NK-92 (cell line): ENCODE measurements around the gene SGCA.

Experiments
- DNase-seq: peaks from one replicate; lab custom pipeline; 2025; ENCODE audit not compliant: unreplicated experiment; lab: John Stamatoyannopoulos, UW

The SGCA gene

DNA sequence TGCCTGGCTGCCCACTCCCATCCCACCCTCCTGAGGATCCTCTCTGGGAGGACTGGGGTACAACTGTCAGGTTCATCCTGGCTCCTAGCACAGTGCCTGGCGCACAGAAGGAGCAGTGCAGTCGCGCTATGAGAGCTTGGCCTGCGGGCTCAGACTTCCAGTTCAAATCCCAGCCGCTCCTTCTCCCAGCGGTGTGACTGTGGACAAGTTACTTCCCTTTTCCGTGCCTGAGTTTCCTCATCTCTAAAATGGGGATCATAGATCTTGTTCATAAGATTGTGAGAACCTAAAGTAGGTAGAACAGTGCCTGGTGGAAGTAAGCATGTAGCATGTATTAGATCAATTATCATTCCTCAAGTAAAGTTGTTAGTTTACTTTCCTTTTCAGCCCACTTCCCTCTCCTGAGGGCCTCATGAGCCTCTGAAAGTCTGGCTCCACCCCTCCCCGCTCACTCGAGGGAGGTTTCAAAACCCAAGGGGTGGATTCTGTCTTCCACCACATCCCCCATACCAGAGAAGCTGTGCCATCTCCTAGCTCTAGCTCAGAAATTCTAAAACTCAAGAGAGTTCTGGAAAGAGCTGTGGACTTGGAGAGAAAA is 55.6 kb downstream of the SGCA start:
- no peak for DNase-seq

DNA sequence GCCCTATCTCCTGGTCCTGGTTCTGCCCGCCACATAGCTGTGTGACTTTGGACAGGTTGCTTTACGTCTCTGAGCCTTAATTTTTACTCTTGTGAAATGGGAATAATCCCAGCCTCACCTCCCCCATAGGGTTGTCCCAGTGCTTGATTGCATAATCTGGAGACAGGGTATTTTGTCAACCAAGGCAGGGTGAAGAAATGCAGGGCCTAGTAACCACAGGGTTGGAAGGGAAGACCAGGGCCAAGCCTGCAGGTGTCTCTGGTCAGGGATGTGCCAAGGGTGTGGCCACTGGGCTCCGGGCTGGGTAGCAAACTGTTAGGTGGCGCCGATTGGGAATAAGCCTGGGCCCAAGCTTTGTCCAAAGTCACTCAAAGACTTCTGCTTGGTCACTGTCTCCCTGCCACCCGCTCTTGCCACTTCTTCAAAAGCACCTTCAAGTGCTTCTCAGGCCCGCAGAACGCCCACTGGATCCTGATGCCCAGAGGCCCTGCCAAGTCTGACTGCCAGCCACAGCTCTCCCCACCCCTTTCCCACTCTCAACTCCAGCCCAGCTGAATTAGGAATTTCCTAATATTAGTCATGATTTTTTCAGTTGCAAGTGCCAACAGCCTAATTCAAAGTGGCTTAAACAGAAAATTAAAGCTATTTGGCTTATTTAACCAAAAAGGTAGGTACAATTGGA is 56.2 kb downstream of the SGCA start:
- no peak for DNase-seq

DNA sequence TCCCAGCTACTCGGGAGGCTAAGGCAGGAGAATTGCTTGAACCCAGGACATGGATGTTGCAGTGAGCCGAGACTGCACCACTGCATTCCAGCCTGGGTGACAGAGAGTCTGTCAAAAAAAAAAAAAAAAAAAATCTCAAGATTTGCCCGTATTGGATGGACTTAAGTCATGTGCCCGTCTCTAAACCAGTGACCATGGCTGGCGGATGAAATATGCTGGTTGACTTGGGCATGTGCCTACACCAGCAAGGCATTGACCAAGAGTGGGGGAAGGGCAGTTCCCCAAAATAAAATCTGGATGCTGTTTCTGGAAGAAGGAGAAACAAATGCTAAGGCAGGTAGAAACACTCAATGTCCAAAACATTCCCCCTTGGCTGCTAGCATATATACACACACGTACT is 57.1 kb downstream of the SGCA start:
- DNase-seq: no peak
